ENCODE data around the gene GLCCI1.

GLCCI1 gene

DNA sequence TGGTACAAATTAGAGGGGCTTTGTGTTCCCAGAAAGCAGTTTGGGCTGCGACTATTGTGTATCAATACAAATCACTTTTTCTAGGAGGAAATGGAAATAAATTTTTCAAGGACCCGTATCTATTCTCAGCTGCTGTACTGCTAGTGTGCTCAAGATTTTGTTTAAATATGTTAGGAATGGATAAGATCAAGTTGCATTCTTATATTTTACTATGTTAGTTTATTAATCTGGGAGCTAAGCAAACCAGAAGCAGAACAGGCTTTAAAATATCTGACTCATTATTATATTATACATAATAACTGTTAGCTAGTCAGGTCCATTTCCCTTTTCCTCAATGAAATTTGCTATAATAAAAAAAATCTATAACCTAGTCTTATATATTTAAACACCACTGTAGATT lies 11.1 kb upstream of the GLCCI1 start:
- no peak overlapping the region for H3K27ac ChIP-seq (ENCODE audit: low read depth, low read length)
- H3K4me3 ChIP-seq (ENCODE audit: insufficient read depth, low read length, poor library complexity, severe bottlenecking), result no peak overlapping the region
- no peaks in the 10 kb centered on the region for H3K9me2 ChIP-seq (replicated peaks; ENCODE audit: insufficient read depth, low read length)
- H3K36me3 ChIP-seq (ENCODE audit: low read length), result no peaks in the 10 kb centered on the region
- H2AFZ ChIP-seq (ENCODE audit: low read depth, low read length, severe bottlenecking), result no peak overlapping the region
- H3K4me2 ChIP-seq (ENCODE audit: low read depth, low read length, poor library complexity, severe bottlenecking), result no peak overlapping the region
- no peaks in the 10 kb centered on the region for H3K79me2 ChIP-seq (ENCODE audit: insufficient read depth, low read length)
- H3K9me3 ChIP-seq (ENCODE audit: insufficient read depth, low read length), result no peaks in the 10 kb centered on the region
- no peaks in the 10 kb centered on the region for H3K27me3 ChIP-seq (ENCODE audit: low read length)
- TF ChIP-seq, protein P1, sequence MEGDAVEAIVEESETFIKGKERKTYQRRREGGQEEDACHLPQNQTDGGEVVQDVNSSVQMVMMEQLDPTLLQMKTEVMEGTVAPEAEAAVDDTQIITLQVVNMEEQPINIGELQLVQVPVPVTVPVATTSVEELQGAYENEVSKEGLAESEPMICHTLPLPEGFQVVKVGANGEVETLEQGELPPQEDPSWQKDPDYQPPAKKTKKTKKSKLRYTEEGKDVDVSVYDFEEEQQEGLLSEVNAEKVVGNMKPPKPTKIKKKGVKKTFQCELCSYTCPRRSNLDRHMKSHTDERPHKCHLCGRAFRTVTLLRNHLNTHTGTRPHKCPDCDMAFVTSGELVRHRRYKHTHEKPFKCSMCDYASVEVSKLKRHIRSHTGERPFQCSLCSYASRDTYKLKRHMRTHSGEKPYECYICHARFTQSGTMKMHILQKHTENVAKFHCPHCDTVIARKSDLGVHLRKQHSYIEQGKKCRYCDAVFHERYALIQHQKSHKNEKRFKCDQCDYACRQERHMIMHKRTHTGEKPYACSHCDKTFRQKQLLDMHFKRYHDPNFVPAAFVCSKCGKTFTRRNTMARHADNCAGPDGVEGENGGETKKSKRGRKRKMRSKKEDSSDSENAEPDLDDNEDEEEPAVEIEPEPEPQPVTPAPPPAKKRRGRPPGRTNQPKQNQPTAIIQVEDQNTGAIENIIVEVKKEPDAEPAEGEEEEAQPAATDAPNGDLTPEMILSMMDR (IDR thresholded peaks at IDR 0.05; ENCODE audit: insufficient read depth, low read length, poor library complexity, severe bottlenecking), result no peak
- H3F3A ChIP-seq (ENCODE audit: insufficient read depth), result no peaks in the 10 kb centered on the region
- no peak overlapping the region for H3K9ac ChIP-seq (ENCODE audit: low read length)
- no peaks in the 10 kb centered on the region for H4K20me1 ChIP-seq (ENCODE audit: low read depth, low read length)

DNA sequence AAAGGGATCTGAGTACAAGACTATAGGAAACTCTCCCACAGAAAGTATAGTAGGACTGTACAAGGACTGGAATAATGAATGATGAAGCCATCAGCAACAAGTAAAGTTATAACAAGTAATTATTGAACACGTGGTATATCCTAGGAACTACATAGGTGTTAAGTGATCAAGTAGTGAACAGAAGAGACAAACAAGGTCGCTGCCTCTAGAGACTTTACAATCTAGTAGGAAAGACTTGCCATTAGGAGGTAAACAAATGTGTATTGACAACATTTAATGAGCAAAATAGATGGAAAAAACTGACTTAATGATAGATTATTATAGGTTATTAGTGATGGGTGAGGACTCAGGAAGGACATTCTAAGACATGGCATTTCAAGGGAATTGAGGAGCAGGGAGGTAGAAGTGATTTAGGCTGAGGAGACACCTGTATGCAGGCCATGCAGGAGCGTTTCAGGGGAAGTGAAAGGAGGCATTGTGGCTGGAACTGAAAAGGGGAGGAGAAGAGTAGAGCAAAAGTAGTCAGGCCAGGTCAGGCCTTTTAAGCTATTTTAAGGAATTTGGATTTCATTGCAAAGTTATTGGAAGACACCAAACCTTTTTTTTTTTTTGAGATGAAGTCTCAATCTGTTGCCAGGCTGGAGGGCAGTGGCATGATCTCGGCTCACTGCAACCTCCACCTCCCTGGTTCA lies 8.5 kb upstream of the GLCCI1 start:
- Histone ChIP-seq H3K36me3 (ENCODE audit: low read length) (no peaks in the 10 kb centered on the region), H3K79me2 (ENCODE audit: insufficient read depth, low read length) (no peaks in the 10 kb centered on the region), H3K9ac (ENCODE audit: low read length) (no peak overlapping the region), H3K27me3 (ENCODE audit: low read length) (no peaks in the 10 kb centered on the region), H3F3A (ENCODE audit: insufficient read depth) (no peaks in the 10 kb centered on the region), H2AFZ (ENCODE audit: low read depth, low read length, severe bottlenecking) (no peak overlapping the region), H3K9me3 (ENCODE audit: insufficient read depth, low read length) (no peaks in the 10 kb centered on the region), H4K20me1 (ENCODE audit: low read depth, low read length) (no peaks in the 10 kb centered on the region), H3K4me2 (ENCODE audit: low read depth, low read length, poor library complexity, severe bottlenecking) (no peak overlapping the region), H3K9me2 (replicated peaks; ENCODE audit: insufficient read depth, low read length) (no peaks in the 10 kb centered on the region), H3K27ac (ENCODE audit: low read depth, low read length) (no peak overlapping the region), H3K4me3 (ENCODE audit: insufficient read depth, low read length, poor library complexity, severe bottlenecking) (no peak overlapping the region)
- no peak for TF ChIP-seq EZH2phosphoT487 (conservative IDR thresholded peaks at IDR 0.05; ENCODE audit: low read length)
- TF ChIP-seq, protein P1 (IDR thresholded peaks at IDR 0.05; ENCODE audit: insufficient read depth, low read length, poor library complexity, severe bottlenecking), result no peak

DNA sequence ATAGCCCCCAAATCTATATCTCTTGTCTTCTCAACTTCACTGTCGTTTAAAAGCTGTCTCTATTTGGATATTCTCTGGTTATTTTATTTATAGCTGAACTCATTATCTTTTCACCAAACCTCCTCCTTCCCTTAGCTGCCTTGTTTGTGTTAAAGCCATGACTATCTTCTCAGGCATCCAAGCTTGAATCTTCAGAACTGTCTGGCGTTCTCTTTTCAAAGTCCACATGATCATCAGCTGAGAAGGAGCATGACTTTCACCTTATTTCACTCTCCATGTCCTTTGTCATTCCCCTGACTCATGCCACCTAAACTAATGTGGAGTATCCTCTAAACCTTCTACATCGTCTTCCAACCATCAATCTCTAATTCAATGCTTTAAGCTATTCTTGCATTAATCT lies 5.7 kb upstream of the GLCCI1 start:
- Histone ChIP-seq H3K79me2 (ENCODE audit: insufficient read depth, low read length) (no peaks in the 10 kb centered on the region), H4K20me1 (ENCODE audit: low read depth, low read length) (no peaks in the 10 kb centered on the region), H3F3A (ENCODE audit: insufficient read depth) (no peaks in the 10 kb centered on the region; the same call in 1 of the 2 replicates), H2AFZ (ENCODE audit: low read depth, low read length, severe bottlenecking) (no peak overlapping the region), H3K27me3 (ENCODE audit: low read length) (no peaks in the 10 kb centered on the region), H3K36me3 (ENCODE audit: low read length) (no peaks in the 10 kb centered on the region), H3K9me3 (ENCODE audit: insufficient read depth, low read length) (no peaks in the 10 kb centered on the region), H3K4me3 (ENCODE audit: insufficient read depth, low read length, poor library complexity, severe bottlenecking) (no peak overlapping the region), H3K27ac (ENCODE audit: low read depth, low read length) (no peak overlapping the region), H3K9me2 (replicated peaks; ENCODE audit: insufficient read depth, low read length) (no peaks in the 10 kb centered on the region), H3K4me2 (ENCODE audit: low read depth, low read length, poor library complexity, severe bottlenecking) (no peak overlapping the region), H3K9ac (ENCODE audit: low read length) (no peak overlapping the region)
- no peak for TF ChIP-seq EZH2phosphoT487 (conservative IDR thresholded peaks at IDR 0.05; ENCODE audit: low read length)

DNA sequence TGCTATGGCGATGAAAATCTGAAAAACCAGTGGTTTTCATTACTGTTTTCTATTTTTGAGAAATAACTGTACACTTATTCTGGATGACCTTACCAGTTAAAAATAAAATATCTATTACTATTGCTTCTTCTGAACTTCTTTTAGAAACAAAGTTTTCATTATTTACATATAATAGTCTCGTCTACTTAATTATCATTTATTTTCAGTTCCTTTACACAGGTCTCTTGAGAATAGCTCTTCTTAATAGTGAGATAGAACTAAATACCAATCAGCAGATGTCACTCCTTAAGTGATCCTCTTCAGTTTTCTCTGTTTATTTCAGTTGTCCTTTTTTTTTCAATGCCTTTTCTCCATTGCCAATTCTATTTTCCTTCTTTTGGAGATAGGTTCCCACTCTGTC lies 4.3 kb upstream of the GLCCI1 start:
- Histone ChIP-seq H3K27me3 (ENCODE audit: low read length) (no peaks in the 10 kb centered on the region), H3K4me3 (ENCODE audit: insufficient read depth, low read length, poor library complexity, severe bottlenecking) (no peak overlapping the region), H3K79me2 (ENCODE audit: insufficient read depth, low read length) (no peaks in the 10 kb centered on the region), H3K27ac (ENCODE audit: low read depth, low read length) (no peak overlapping the region), H3K9me3 (ENCODE audit: insufficient read depth, low read length) (no peaks in the 10 kb centered on the region), H2AFZ (ENCODE audit: low read depth, low read length, severe bottlenecking) (no peak overlapping the region), H4K20me1 (ENCODE audit: low read depth, low read length) (no peaks in the 10 kb centered on the region), H3K36me3 (ENCODE audit: low read length) (no peaks in the 10 kb centered on the region), H3K9ac (ENCODE audit: low read length) (no peak overlapping the region), H3K4me2 (ENCODE audit: low read depth, low read length, poor library complexity, severe bottlenecking) (no peak overlapping the region), H3F3A (ENCODE audit: insufficient read depth) (no peaks in the 10 kb centered on the region; the same call in 1 of the 2 replicates), H3K9me2 (replicated peaks; ENCODE audit: insufficient read depth, low read length) (no peaks in the 10 kb centered on the region)
- TF ChIP-seq, protein P1 (IDR thresholded peaks at IDR 0.05; ENCODE audit: insufficient read depth, low read length, poor library complexity, severe bottlenecking), result no peak
- TF ChIP-seq EZH2phosphoT487 (conservative IDR thresholded peaks at IDR 0.05; ENCODE audit: low read length), result no peak
